HCT116 (cell line): Measurements from ENCODE around the gene CATSPERB. TPM values are rescaled to one million over a fixed set of nuclear protein-coding genes. Genes with fewer than 3 reads are reported as not detected.

ENCODE experiments used
- ATAC-seq: fragments of 200-7000 bp; cut with Tn5 transposase; 2 replicates; pipeline ENCODE4 v1.9.1; 2020; ENCODE audit warnings: mild to moderate bottlenecking, moderate library complexity
- BruUV-seq: library from RNA; stranded (reverse); fragments of 400-500 nt; replicated peaks from 2 replicates; lab custom pipeline; 2021; lab: Mats Ljungman, UMichigan
- CTCF ChIA-PET: fragments of 300-600 bp; sonication (Branson Sonifier 250); formaldehyde crosslinking; loops from one replicate; lab custom pipeline; 2021; ENCODE audit warnings: antibody characterized with exemption; lab: Charles Lee
- POLR2A ChIA-PET: fragments of 300-600, 350-600 bp; sonication (Branson Sonifier 250); formaldehyde crosslinking; loops from one replicate; lab custom pipeline; 2021; ENCODE audit warnings: antibody characterized with exemption; lab: Charles Lee
- RAD21 ChIA-PET, 2 experiments: fragments of 300-600 bp; sonication (Branson Sonifier 250); formaldehyde crosslinking; loops; one replicate each; lab custom pipeline; 2023; ENCODE audit warnings: low total read pairs in 2 of 2; ENCODE audit not compliant: uncharacterized antibody in 2 of 2, unreplicated experiment in 2 of 2, low non-redundant PET in 1 of 2; lab: Charles Lee
- DNase-seq: peaks from one replicate; pipeline ENCODE4 v3.0.0-alpha.2; 2010; ENCODE audit warnings: low read depth, low spot score
- H2AFZ ChIP-seq: fragments of 200-600 bp; shearing (Covaris generic), sonication (generic); 2 replicates; pipeline ENCODE4 v1.6.1; 2017; ENCODE audit warnings: low read depth, mixed run types, mixed read lengths, antibody characterized with exemption, low read length; ENCODE audit not compliant: poor library complexity, severe bottlenecking
- H3K27ac ChIP-seq: 2 replicates; pipeline ENCODE4 v1.5.1; 2012; ENCODE audit warnings: low read depth, low read length
- H3K27me3 ChIP-seq: fragments of 200-600 bp; sonication (generic); 2 replicates; pipeline ENCODE4 v1.6.1; 2016; ENCODE audit warnings: mixed run types, low read length, mixed read lengths; ENCODE audit not compliant: insufficient read depth
- H3K36me3 ChIP-seq, 2 experiments: fragments of 200-500 bp in 1 of 2; fragments of 200-600 bp in 1 of 2; sonication (Bioruptor generic) in 1 of 2; sonication (generic) in 1 of 2; 2 replicates each; pipeline versions ENCODE4 v1.5.1 to v1.6.1; 2014 to 2016; ENCODE audit warnings: low read length in 2 of 2, inconsistent platforms in 1 of 2, mixed read lengths in 1 of 2, mixed run types in 1 of 2; ENCODE audit not compliant: insufficient read depth in 2 of 2, control insufficient read depth in 1 of 2
- H3K4me1 ChIP-seq, 2 experiments: fragments of 200-600 bp in 1 of 2; sonication (generic) in 1 of 2; 2 replicates each; pipeline versions ENCODE4 v1.5.1 to v1.6.1; 2012 to 2017; ENCODE audit warnings: low read length in 2 of 2, inconsistent platforms in 1 of 2, mild to moderate bottlenecking in 1 of 2, mixed read lengths in 1 of 2, mixed run types in 1 of 2, moderate library complexity in 1 of 2; ENCODE audit not compliant: insufficient read depth in 2 of 2, control insufficient read depth in 1 of 2
- H3K4me2 ChIP-seq: fragments of 200-600 bp; sonication (generic); 2 replicates; pipeline ENCODE4 v1.6.1; 2017; ENCODE audit warnings: mixed run types, low read length, mixed read lengths
- H3K4me3 ChIP-seq, 2 experiments: fragments of 200-600 bp in 1 of 2; sonication (generic) in 1 of 2; replicated peaks in 1 of 2; 2 replicates each; pipeline ENCODE4 v1.5.1; 2011 to 2016; ENCODE audit warnings: low read length in 2 of 2, control low read depth in 1 of 2, low read depth in 1 of 2, mild to moderate bottlenecking in 1 of 2, mixed read lengths in 1 of 2, mixed run types in 1 of 2
- H3K79me2 ChIP-seq: fragments of 200-600 bp; sonication (generic); 2 replicates; pipeline ENCODE4 v1.6.1; 2017; ENCODE audit warnings: mild to moderate bottlenecking, mixed run types, low read length, moderate library complexity, mixed read lengths; ENCODE audit not compliant: insufficient read depth
- H3K9ac ChIP-seq: fragments of 200-600 bp; sonication (generic); 2 replicates; pipeline ENCODE4 v1.6.1; 2016; ENCODE audit warnings: low read length, mixed read lengths
- H3K9me2 ChIP-seq: fragments of 200-600 bp; sonication (generic), shearing (Covaris generic); 2 replicates; pipeline ENCODE4 v1.6.1; 2017; ENCODE audit warnings: mixed run types, mild to moderate bottlenecking, moderate library complexity; ENCODE audit not compliant: insufficient read depth
- H3K9me3 ChIP-seq, 2 experiments: fragments of 200-500 bp in 1 of 2; fragments of 200-600 bp in 1 of 2; sonication (Bioruptor generic) in 1 of 2; sonication (generic) in 1 of 2; 2 replicates each; pipeline ENCODE4 v1.6.1; 2014 to 2017; ENCODE audit warnings: low read length in 2 of 2, mixed read lengths in 2 of 2, inconsistent platforms in 1 of 2, low read depth in 1 of 2, mild to moderate bottlenecking in 1 of 2, mixed run types in 1 of 2, moderate library complexity in 1 of 2; ENCODE audit not compliant: control insufficient read depth in 1 of 2, insufficient read depth in 1 of 2
- H4K20me1 ChIP-seq: fragments of 200-600 bp; sonication (generic), shearing (Covaris generic); 2 replicates; pipeline ENCODE4 v1.6.1; 2017; ENCODE audit warnings: mixed run types, mild to moderate bottlenecking, moderate library complexity; ENCODE audit not compliant: insufficient read depth
- CTCF ChIP-seq, 3 experiments: fragments of 200-600 bp in 1 of 3; sonication (generic) in 1 of 3; IDR thresholded peaks in 2 of 3; conservative IDR thresholded peaks in 1 of 3; 2 replicates each; pipeline ENCODE4 v1.5.1; 2012 to 2017; ENCODE audit warnings: low read depth in 2 of 3, low read length in 2 of 3, antibody characterized with exemption in 1 of 3, borderline replicate concordance in 1 of 3, control low read depth in 1 of 3, mild to moderate bottlenecking in 1 of 3, mixed read lengths in 1 of 3, mixed run types in 1 of 3, moderate library complexity in 1 of 3; ENCODE audit not compliant: insufficient read depth in 1 of 3
- EGR1 ChIP-seq: IDR thresholded peaks from 2 replicates; pipeline ENCODE4 v1.6.1; 2012; ENCODE audit warnings: low read depth
- ELF1 ChIP-seq: IDR thresholded peaks from 2 replicates; pipeline ENCODE4 v1.6.1; 2012; ENCODE audit warnings: low read depth, borderline replicate concordance
- EZH2phosphoT487 ChIP-seq: fragments of 200-600 bp; IDR thresholded peaks from 2 replicates; pipeline ENCODE4 v1.6.1; 2018; ENCODE audit warnings: antibody characterized with exemption, borderline replicate concordance
- FOSL1 ChIP-seq: IDR thresholded peaks from 2 replicates; pipeline ENCODE4 v1.6.1; 2012; ENCODE audit warnings: low read depth
- JUND ChIP-seq: IDR thresholded peaks from 2 replicates; pipeline ENCODE4 v1.6.1; 2012
- MAX ChIP-seq: IDR thresholded peaks from 2 replicates; pipeline ENCODE4 v1.6.1; 2012
- POLR2A ChIP-seq: IDR thresholded peaks from 2 replicates; pipeline ENCODE4 v1.7.0; 2011; ENCODE audit warnings: borderline replicate concordance; ENCODE audit not compliant: insufficient read depth, insufficient read length; ENCODE audit errors: extremely low read depth
- POLR2AphosphoS5 ChIP-seq: IDR thresholded peaks from 2 replicates; pipeline ENCODE4 v1.6.1; 2011; ENCODE audit warnings: mild to moderate bottlenecking, low read depth, low read length, moderate library complexity
- RAD21 ChIP-seq: IDR thresholded peaks from 2 replicates; pipeline ENCODE4 v1.6.1; 2012; ENCODE audit warnings: low read depth, mild to moderate bottlenecking
- SP1 ChIP-seq: IDR thresholded peaks from 2 replicates; pipeline ENCODE4 v1.6.1; 2012; ENCODE audit warnings: low read depth
- SRF ChIP-seq: IDR thresholded peaks from 2 replicates; pipeline ENCODE4 v1.6.1; 2012; ENCODE audit warnings: low read depth
- intact Hi-C: fragments of 100-400 bp; cut with micrococcal nuclease; formaldehyde crosslinking; loops from 2 replicates; pipeline ENCODE4 v1.10.0; 2022
- total RNA-seq: library from RNA; stranded (reverse); gene quantifications from one replicate; pipeline ENCODE4 v1.2.1, GENCODE V29; 2021; ENCODE audit not compliant: unreplicated experiment
- TF ChIP-seq, protein P1 (sequence below): IDR thresholded peaks from 2 replicates; pipeline ENCODE4 v1.6.1; 2012

CATSPERB gene
- total RNA-seq, 1 experiment from 2014 or later = 0.74 TPM

GRCh38 chr14:91729756-91730155 lies 2.1 kb downstream of the CATSPERB start:
- H4K20me1 ChIP-seq = no peaks in the 10 kb centered on the region
- H3K27ac ChIP-seq = no peak overlapping the region
- H3K36me3 ChIP-seq = no peaks in the 10 kb centered on the region
- intact Hi-C loops = no loop called here
- ATAC-seq (no peak), DNase-seq (no peak)
- H3K9ac ChIP-seq = no peak overlapping the region
- no peaks in the 10 kb centered on the region for H3K27me3 ChIP-seq
- BruUV-seq = no TSS peak
- no peak overlapping the region for H3K4me2 ChIP-seq
- no peaks in the 10 kb centered on the region for H3K4me1 ChIP-seq
- RAD21 ChIA-PET = no interaction called here
- no peak overlapping the region for H3K4me3 ChIP-seq
- TF ChIP-seq ELF1 = no peak
- TF ChIP-seq SRF = no peak
- TF ChIP-seq JUND = no peak
- no peak for TF ChIP-seq CTCF (IDR thresholded peaks at IDR 0.05 in 2 of 3, conservative IDR thresholded peaks at IDR 0.05 in 1 of 3; ENCODE audit: borderline replicate concordance in 1 of 3, insufficient read depth in 1 of 3, low read depth in 2 of 3, low read length in 2 of 3)
- TF ChIP-seq, protein P1, sequence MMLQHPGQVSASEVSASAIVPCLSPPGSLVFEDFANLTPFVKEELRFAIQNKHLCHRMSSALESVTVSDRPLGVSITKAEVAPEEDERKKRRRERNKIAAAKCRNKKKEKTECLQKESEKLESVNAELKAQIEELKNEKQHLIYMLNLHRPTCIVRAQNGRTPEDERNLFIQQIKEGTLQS = no peak
- no peak for TF ChIP-seq POLR2AphosphoS5
- no peak for TF ChIP-seq RAD21
- no peak for TF ChIP-seq EZH2phosphoT487
- no peak for TF ChIP-seq POLR2A
- no peak for TF ChIP-seq FOSL1
- no peak for TF ChIP-seq SP1
- TF ChIP-seq MAX = no peak
- no peak for TF ChIP-seq EGR1
- CTCF ChIA-PET = no interaction called here
- no peaks in the 10 kb centered on the region for H3K79me2 ChIP-seq
- POLR2A ChIA-PET = no interaction called here
- H3K9me3 ChIP-seq = no peaks in the 10 kb centered on the region
- no peak overlapping the region for H2AFZ ChIP-seq
- H3K9me2 ChIP-seq = no peaks in the 10 kb centered on the region
